ENCODE measurements around the gene INSR.
"Not testable (repeated sequence)": the region's sequence is repeated elsewhere in the genome, so short reads cannot be mapped to it uniquely, and the experiment has no call there.

The INSR gene

DNA sequence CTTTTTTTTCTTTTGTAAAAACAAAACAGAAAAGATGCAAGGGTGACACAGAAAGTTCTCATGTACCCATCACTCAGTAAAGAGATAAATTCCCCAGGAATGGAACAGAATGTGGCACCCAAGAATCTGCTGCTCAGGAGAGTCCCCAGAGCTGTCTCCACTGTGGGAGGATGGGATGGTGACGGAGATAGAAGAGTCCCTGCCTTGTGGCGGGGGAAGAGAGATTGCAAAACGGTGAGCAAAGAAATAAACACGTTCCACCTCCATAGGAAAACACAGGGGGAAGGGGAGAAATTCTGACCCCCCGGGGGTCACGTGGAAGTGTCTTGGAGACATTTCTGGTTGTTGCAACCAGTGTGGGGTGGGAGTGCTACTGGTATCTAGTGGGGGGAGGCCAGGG, 76.4 kb downstream of the INSR start:
- DNase-seq, result no peak

DNA sequence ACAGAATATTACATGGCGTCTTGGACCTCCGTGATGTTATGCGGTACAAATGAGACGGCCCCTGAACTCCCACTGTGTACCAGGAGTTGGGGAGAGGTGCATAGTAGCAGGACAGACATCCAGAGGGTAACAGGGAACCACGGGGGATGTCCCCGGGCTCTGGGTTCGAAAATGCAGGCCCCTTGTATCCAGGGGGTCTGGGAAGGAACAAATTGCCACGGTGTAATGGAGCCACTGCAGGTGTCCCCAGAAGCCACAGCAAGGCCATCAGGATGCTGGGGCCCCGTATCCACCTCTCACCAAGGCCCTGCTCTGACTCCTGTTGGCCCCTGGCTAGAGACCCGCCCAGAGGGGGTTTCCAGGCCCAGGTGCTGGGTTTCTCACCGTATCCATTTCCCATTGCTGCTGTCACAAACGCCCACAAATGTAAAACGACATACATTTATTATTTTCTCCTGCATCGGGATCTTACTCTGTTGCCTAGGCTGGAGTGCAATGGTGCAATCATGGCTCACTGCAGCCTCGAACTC, 77.8 kb downstream of the INSR start:
- no peak for DNase-seq

DNA sequence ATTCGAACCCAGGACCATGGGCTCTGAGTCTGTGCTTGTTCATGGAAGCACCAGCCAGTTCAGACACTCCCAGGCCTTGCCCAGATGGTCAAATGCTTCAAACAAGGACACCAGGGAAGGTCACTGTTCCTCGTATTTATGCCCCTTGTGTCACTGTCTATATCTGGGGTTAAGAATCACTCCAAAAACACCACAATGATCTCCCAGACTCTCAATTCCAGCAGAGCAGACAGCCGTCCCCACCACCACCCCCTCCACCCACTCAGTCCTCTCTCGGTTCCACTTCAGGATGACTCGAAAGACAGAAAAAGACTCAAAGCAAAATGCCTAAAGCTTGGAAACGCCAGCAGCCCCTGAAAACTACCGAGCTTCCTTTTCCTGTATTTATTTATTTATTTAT, 79.0 kb downstream of the INSR start:
- DNase-seq, result no peak

DNA sequence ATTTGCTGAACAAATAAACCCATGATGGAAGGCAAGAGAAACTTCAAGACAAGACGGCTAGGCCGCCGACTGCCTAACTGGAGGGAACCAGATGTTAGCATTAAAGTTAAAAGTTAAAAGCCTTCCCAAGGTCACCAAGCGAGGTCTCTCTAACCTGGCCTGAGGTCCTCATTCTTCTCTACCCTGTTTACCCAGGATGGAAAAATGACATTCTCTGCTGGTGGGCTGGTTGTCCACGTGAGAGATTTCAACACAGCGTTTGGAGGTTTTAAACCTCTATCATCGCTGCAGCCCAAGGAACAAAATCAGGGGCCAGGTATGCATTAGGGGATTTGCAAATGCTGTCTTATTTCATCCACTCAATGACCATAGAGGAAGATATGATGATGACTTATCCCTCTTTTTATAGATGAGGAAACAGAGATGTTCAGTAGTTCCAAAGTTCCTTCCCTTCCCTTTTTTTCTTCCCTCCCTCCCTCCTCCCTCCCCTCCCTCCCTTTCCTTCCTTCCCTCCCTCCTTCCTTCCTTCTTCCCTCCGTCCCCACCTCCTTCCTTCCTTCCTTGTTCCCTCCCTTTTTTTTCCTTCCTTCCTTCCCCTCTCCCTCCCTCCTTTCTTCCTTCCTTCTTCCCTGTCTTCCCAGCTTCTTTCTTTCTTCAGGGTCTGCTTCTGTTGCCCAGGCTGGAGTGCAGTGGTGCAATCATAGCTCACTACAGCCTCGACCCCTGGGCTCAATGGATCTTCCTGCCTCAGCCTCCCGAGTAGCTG, 79.7 kb downstream of the INSR start:
- no peak for DNase-seq

DNA sequence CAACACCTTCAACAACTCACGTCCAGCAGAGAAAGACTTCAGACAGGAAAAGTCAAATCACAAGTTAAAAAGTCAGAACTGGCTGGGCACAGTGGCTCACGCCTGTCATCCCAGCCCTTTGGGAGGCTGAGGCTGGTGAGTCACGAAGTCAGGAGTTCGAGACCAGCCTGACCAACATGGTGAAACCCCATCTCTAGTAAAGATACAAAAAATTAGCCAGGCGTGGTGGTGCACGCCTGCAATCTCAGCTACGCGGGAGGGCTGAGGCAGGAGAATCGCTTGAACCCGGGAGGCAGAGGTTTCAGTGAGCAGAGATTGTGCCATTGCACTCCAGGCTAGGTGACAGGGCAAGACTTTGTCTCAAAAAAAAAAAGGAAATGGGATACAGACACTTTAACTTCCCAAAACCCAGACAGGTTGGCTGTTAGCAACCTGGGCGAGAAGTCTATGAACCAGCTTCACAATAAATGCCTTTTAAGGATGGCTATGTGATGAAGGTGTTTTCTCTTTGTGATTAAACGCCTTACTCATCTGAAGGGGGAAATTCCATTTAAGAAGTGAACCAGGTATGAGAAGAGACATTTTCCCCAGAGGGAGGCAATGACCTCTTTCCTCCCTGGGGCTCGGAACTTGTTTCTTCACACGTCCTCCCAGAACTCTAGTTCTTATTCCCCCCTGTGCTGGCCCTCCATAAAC, 80.4 kb downstream of the INSR start:
- no peak for DNase-seq

DNA sequence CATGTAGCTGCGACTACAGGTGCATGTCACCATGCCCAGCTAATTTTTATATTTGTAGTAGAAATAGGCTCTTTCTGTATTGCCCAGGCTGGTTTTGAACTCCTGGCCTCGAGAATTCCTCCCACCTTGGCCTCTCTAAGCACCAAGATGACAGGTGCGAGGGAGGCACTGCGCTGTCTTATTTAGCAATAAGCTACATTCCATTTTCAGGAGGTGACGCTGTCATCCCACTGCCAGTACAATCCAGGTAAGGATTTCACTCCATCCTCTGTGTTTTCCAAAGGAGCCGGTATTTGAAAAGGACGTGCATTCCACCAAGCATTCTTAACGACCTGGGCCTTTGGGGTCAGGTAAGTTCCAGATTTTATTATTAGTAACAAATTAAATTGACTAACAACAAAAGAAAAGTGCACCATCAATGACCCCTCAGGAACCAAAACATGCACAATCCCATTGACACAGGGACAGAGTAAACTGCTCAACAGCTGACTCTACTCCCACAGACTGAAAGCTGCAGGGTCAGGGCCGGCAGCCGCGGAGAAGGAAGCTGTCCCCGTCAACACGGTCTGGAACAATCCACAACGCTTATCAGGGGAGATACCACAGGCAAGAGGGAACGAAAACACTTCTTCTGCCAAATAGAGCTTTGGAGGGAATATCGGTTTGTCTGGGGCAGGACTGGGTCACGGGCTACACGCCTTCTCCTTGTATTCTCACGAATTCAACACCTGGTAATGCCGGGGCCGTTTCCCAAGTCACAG, 82.8 kb downstream of the INSR start:
- DNase-seq, result no peak

DNA sequence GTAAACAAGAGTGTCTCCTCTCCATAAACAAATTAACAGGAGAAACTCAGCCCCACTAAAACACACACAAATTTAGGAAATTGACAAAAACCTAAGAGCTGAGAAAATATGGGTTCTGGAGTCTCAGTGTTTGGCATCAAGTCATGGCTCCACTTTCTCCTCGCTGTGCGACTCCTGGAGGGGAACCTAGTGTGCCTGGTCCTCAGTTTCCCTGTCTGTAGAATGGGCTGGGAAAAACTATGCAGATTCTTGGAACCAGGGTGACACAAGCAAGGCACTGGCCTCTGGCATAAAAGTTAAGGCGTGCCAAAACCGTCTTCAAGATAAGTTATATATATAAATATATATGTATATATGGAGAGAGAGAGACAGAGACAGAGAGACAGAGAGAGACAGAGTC, 83.9 kb downstream of the INSR start:
- no peak for DNase-seq

DNA sequence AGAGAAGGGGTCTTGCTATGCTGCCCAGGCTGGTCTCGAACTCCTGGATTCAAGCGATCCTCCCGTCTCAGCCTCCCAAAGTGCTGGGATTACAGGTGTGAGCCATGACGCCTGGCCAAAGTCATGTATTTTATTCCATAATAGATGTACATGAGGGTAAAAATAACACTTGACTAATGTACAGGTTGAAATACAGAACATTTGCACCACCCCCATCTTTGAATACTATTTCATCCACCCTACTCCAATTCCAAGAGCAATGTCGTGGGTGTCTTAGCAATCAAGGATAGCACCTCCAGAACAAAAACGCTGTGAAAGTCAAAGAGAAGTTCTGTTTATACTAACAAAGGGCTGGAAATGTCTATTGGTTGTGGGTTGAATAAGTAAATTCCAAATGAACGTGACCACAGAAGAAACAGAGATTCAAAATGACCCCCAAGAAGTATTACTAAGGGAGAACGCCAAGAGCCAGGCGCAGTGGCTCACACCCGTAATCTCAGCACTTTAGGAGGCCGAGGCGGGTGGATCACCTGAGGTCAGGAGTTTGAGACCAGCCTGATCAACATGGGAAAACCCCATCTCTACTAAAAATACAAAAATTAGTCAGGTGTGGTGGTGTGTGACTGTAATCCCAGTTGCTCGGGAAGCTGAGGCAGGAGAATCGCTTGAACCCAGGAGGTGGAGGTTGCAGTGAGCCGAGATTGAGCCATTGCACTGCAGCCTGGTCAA, 84.5 kb downstream of the INSR start:
- not testable (repeated sequence) for DNase-seq

DNA sequence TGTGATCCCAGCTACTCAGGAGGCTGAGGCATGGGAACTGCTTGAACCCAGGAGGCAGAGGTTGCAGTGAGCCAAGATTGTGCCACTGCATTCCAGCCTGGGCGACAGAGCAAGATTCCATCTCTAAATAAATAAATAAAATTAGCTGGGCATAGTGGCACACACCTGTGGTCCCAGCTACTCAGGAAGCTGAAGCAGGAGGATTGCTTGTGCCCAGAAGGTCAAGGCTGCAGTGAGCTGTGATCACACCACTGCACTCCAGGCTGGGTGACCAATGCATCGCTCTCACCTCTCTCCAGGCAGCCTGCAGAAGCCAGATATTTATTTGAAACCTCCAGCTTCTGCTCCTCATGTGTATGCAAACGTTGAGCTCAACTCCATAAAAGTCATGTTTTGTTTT, 85.2 kb downstream of the INSR start:
- not testable (repeated sequence) for DNase-seq

DNA sequence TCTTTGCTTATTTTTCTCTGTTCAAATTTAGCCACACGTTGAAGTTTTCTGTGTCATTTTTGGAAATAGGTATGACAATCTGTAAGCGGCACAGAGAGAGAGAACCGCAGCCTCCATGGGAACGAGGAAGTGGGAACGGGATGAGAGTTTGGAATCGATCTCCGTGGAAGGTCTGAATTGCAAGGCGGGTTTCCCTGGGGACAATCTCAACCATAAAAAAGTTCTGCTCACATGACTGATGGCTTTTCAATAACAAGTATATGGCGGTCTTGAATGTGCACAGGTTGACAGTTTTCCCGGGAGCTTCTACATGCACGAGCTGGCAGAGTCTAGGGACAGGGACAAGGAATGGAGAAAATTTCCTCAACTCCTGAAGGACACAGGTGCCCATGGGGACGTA, 90.9 kb downstream of the INSR start:
- DNase-seq, result no peak

DNA sequence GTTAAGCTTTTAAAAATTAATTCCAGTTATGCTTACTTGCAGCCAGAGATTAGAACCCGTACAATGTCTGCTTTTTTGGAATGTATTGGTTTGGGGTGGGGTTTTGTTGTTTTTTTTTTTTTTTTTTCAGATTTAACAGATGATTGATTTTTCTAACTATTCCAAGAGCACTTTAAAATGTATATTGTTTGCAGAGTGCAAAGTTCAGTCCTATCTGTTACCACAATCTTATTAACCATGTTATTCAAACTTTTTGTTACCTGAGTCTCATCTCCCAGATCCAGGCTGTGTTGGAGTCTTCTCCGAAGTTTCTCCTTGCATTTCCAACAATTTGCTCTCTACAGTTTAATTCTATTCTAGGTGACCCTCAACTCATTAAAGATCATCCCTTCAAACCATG, 91.3 kb downstream of the INSR start:
- DNase-seq, result no peak

DNA sequence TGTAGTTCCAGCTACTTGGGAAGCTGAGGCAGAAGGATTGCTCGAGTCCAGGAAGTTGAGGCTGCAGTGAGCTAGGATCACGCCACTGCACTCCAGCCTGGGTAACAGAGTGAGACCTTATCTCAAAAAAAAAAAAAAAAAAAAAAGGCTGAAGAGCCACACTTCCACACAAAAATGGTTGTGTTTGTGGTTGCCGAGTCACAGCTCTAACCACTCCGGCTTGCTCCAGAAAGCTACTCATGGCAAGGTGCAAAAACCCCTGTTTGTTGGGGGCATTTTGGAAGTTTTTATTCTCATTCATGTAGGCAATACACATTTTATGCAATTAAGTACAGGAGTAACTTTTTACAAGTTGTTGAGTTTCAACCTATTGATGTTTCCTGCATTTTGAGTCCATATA, 93.5 kb downstream of the INSR start:
- DNase-seq, result no peak

DNA sequence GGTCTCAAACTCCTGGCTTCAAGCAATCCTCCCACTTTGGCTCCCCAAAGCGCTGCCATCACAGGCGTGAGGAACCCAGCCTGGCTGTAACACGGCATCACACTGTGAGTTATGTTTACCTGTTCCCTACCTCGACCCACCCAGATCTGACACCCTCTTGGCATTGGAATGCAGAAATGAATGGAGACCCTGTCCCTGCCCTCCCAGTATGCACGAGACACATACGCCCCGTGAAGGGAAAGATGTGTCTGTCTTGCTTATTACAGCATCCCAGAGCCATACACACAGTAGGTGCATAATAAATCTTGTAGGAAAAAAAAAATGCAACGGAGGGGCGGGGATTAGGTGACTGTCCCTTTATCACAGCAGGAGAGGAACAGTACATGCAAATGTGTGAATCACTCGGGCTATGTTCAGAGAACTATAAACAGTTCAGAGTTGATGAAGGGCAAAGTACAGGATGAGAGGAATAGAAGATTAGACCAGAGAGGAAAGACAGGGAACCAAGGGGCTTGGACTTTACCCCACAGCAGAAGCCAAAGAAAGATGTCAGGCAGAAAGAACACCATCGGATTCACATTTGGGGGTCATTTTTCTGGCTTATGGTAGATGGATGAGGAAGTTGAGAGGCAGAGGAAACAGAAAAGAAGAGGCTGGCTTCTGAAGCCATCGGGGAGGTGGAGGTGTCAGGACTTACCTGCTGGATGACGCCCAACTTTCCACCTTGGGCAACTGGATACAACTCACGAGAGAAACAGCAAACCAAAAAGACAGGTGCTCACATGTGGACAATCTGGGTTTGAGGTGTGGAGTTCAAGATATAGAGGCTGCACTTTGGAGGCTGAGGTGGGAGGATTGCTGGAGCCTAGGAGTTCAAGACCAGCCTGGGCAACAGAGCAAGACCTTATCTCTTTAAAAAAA, 94.3 kb downstream of the INSR start:
- DNase-seq, result no peak

DNA sequence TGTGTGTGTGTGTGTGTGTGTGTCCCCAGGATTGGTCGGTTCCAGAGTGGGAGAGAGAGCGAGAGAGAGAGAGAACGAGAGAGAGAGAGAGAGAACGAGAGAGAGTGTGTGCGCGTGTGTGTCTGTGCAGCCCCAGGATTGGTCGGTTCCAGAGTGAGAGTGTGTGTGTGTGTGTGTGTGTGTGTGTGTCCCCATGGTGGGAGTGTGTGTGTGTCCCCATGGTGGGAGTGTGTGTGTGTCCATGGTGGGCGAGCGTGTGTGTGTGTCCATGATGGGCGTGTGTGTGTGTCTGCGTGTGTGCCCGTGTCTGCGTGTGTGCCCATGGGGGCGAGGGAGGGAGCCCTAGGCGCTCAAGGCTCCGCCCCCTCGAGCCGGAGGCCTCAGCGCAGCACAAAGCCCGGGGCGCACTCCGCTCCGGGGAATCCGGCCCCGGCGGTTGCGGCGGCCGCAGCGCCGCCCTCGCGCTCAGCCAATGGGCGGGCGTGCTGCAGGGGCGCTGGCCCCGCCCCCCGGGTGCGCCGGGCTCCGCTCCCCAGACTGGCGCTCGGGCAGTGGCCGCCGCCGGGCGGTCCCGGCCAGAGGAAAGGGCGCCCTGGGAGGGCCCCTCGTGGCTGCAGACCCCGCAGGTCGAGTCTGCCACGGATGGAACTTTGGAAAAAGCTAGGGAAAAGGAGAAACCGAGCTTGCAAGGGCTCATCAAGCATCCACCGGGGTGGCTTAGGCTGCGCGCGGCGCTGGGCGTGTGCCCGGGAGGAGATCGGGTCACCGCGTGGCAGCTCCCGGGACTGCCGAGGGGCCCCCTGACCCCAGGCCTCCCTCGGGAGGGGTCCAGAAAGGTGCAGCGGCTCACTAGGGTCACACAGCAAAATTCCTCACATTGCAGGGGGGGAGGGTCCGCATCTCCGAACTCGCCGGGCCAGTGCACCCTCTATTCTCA, 96.2 kb downstream of the INSR start:
- DNase-seq, result peak; percentile 92

DNA sequence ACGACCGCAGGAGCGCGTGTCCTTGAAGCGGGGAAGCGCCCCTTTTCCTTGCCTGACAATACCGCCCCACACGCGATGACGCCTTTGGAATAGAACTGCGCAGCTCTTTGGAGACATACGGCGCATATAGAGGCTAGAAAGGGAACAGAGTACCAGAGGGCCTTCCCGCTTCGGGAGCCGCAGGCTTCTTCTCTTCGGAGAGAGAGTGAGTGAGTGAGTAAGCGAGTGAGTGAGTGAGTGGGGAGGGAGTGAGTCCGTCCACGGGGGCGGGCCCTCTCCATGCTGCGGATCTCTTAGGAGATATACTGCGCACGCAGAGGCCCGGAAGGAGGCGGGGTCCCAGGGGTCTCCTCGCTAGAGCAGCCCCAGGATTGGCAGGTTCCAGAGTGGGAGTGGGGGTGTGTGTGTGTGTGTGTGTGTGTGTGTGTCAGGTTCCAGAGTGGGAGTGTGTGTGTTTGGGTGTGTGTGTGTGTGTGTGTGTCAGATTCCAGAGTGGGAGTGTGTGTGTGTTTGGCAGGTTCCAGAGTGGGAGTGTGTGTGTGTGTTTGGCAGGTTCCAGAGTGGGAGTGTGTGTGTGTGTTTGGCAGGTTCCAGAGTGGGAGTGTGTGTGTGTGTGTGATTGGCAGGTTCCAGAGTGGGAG, 97.0 kb downstream of the INSR start:
- DNase-seq, result peak; percentile 91

DNA sequence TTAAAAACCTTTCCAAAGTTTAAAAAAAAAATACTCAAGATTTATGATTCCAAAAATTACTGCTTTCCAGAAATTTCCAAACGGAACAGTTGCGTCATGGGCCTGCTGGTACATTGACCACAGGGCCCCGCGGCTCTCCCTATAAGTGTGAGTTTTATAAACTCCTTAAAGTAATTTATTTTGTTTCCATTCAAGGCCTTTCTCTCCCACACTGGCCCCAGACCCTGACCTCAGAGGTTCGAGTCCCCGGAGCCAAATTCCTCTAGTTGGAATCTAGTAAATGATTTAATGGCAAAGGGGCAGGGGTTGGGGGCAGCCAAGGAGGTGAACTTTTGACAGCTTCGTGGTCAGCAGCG, 97.5 kb downstream of the INSR start:
- no peak for DNase-seq

DNA sequence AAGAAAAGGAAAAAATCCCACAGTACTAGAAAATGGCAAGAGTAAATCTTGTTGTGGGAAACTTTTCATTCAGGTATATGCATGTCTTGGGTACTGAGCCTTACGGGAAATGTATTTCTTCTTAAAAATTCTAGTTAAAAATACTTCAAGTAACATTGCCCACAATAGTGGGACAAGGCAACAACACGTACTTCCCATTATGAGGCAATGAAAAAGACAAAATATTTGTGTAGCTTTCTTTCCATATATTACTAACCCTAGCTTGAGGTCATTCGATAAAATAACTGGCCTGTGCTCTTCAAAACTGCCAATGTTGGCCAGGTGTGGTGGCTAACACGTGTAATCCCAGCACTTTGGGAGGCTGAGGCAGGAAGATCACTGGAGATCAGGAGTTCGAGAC, 99.2 kb downstream of the INSR start:
- no peak for DNase-seq

DNA sequence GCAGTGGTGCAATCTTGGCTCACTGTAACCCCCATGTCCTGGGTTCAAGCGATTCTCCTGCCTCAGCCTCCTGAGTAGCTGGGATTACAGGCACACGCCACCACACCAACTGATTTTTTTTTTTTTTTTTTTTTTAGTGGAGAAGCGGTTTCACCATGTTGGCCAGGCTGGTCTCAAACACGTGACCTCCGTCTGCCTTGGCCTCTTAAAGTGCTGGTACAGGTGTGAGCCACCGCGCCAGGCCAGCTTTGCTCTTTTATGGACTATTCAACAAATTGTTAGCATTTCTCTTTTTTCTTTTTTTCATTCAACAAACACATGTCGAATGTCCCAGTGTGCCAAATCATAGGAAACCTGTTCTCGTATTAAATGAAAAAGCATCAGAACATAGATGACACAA, 99.6 kb downstream of the INSR start:
- no peak for DNase-seq

DNA sequence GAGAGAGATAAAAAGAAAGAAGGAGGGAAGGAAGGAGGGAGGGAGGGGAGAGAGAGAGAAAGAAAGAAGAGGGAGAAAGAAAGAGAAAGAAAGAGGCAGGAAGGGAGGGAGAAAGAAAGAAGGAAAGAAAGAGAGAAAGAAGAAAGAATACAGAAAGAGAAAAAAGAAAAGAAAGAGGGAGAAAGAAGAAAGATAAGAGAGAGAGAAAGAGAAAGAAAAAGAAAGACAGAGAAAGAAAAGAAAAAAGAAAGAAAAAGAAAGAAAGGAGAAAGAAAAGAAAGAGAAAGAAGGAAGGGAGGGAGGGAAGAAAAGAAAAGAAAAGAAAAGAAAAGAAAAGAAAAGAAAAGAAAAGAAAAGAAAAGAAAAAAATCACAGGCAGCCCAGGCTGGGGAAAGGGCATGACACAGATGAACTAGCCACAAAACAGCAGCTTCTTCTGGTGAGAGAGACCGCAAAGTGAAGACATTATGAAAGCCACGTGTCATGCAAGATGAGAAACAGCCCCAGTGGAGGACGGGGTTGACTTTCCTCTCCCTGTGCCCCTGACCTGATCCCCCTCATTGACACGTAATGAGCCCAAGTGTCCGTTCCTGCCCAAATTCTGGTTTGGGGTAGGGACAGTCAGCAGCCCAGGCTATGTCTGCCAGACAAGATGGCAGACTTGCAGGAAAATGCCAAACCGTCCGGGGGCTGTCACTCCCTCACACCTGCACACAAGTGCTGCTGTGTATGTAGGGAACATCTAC, 102.1 kb downstream of the INSR start:
- peak; percentile 60 for DNase-seq
